HepG2 (cell line): ENCODE measurements around the gene RASSF7. TPM values are rescaled to one million over a fixed set of nuclear protein-coding genes. Genes with fewer than 3 reads are reported as not detected.

Source experiments
- CREB1 ChIP-seq, 2 experiments: fragments of 450-650 bp in 1 of 2; IDR thresholded peaks; 2 replicates each; pipeline ENCODE4 v1.6.1; 2016 to 2017; ENCODE audit warnings: control low read depth in 1 of 2, mild to moderate bottlenecking in 1 of 2, missing compliant biosample characterization in 1 of 2, missing genetic modification characterization in 1 of 2
- ELF3 ChIP-seq: IDR thresholded peaks from 2 replicates; pipeline ENCODE4 v1.6.1; 2016; ENCODE audit warnings: missing genetic modification reagents, missing compliant biosample characterization
- HES4 ChIP-seq: sonication (generic); formaldehyde crosslinking; IDR thresholded peaks from 2 replicates; pipeline ENCODE4 v1.9.0; 2021; ENCODE audit warnings: mild to moderate bottlenecking, missing genetic modification reagents, borderline replicate concordance
- MAZ ChIP-seq, 2 experiments: sonication (generic) in 1 of 2; formaldehyde crosslinking in 1 of 2; IDR thresholded peaks; 2 replicates each; pipeline versions ENCODE4 v1.5.0 to v1.6.1; 2012 to 2020; ENCODE audit warnings: low read depth in 2 of 2, mild to moderate bottlenecking in 2 of 2, borderline replicate concordance in 1 of 2, improper control_type of control experiment in 1 of 2, low read length in 1 of 2, missing genetic modification reagents in 1 of 2, moderate library complexity in 1 of 2
- NFYC ChIP-seq: IDR thresholded peaks from 2 replicates; pipeline ENCODE4 v1.6.1; 2016; ENCODE audit warnings: missing genetic modification reagents, missing compliant biosample characterization
- PHF21A ChIP-seq: sonication (generic); formaldehyde crosslinking; IDR thresholded peaks from 2 replicates; pipeline ENCODE4 v1.5.0; 2020; ENCODE audit warnings: mild to moderate bottlenecking, missing genetic modification reagents
- PHF8 ChIP-seq: sonication (generic); formaldehyde crosslinking; IDR thresholded peaks from 2 replicates; pipeline ENCODE4 v1.5.0; 2020; ENCODE audit warnings: missing genetic modification reagents
- SP1 ChIP-seq, 2 experiments: fragments of 450-650 bp in 1 of 2; sonication (generic) in 1 of 2; formaldehyde crosslinking in 1 of 2; IDR thresholded peaks; 2 replicates each; pipeline versions ENCODE4 v1.4.0 to v1.6.1; 2016 to 2020; ENCODE audit warnings: missing genetic modification reagents in 1 of 2
- STAG1 ChIP-seq: sonication (generic); formaldehyde crosslinking; IDR thresholded peaks from 2 replicates; pipeline ENCODE4 v1.4.0; 2020; ENCODE audit warnings: missing genetic modification reagents
- TBL1XR1 ChIP-seq: fragments of 150-350 bp; IDR thresholded peaks from 2 replicates; pipeline ENCODE4 v1.6.1; 2014; ENCODE audit warnings: borderline replicate concordance, low read length; ENCODE audit not compliant: partially characterized antibody
- TOPORS ChIP-seq: sonication (generic); formaldehyde crosslinking; IDR thresholded peaks from 2 replicates; pipeline ENCODE4 v1.8.0; 2023; ENCODE audit warnings: mild to moderate bottlenecking, missing genetic modification reagents
- YY1 ChIP-seq: IDR thresholded peaks from 2 replicates; pipeline ENCODE4 v1.6.1; 2011; ENCODE audit warnings: low read length, low read depth, moderate library complexity, mild to moderate bottlenecking; ENCODE audit not compliant: insufficient read depth, insufficient replicate concordance
- ZNF205 ChIP-seq: IDR thresholded peaks from 2 replicates; pipeline ENCODE4 v1.6.1; 2018; ENCODE audit warnings: missing biosample characterization, missing genetic modification reagents
- ZNF264 ChIP-seq: sonication (generic); formaldehyde crosslinking; IDR thresholded peaks from 2 replicates; pipeline ENCODE4 v1.4.0; 2020; ENCODE audit warnings: missing genetic modification reagents
- ZNF703 ChIP-seq: sonication (generic); formaldehyde crosslinking; IDR thresholded peaks from 2 replicates; pipeline ENCODE4 v1.5.1; 2020; ENCODE audit warnings: missing genetic modification reagents, mild to moderate bottlenecking, moderate library complexity, borderline replicate concordance
- ZNF784 ChIP-seq: sonication (generic); formaldehyde crosslinking; IDR thresholded peaks from 2 replicates; pipeline ENCODE4 v1.5.1; 2020; ENCODE audit warnings: missing genetic modification reagents, mild to moderate bottlenecking, borderline replicate concordance
- ZNF788 ChIP-seq: sonication (generic); formaldehyde crosslinking; IDR thresholded peaks from 2 replicates; pipeline ENCODE4 v1.5.0; 2020; ENCODE audit warnings: mild to moderate bottlenecking, missing genetic modification reagents, borderline replicate concordance
- polyA plus RNA-seq, 8 experiments: library from polyadenylated mRNA; depleted of rRNA in 3 of 8; stranded (reverse) in 7 of 8; unstranded in 1 of 8; fragments of >200 nt; fragmentation: Illumina TruSeq in 4 of 8; extraction: Trizol in 4 of 8; gene quantifications; 2 replicates each; pipeline versions ENCODE4 v1.2.1 to v1.2.3, GENCODE V29; 2011 to 2016; ENCODE audit warnings: low read depth in 4 of 8, missing spikeins in 1 of 8, mixed read lengths in 1 of 8; ENCODE audit not compliant: insufficient read depth in 1 of 8
- total RNA-seq, 5 experiments: library from RNA; depleted of rRNA; stranded (reverse); fragments of >200 nt; fragmentation: Illumina TruSeq; extraction: Trizol; gene quantifications; 2 replicates each; pipeline ENCODE4 v1.2.3, GENCODE V29; 2016; ENCODE audit warnings: low read depth in 1 of 5
- TF ChIP-seq, protein P1 (sequence below): sonication (generic); formaldehyde crosslinking; IDR thresholded peaks from 2 replicates; pipeline ENCODE4 v1.4.0; 2020; ENCODE audit warnings: missing genetic modification reagents, mild to moderate bottlenecking, borderline replicate concordance
- TF ChIP-seq, protein P2 (sequence below): sonication (generic); formaldehyde crosslinking; IDR thresholded peaks from 2 replicates; pipeline ENCODE4 v1.4.0; 2020; ENCODE audit warnings: low read depth, mild to moderate bottlenecking, missing genetic modification reagents

The RASSF7 gene
- total and polyA plus RNA-seq, 2 of the 13 experiments (the other 11 are each of a cell fraction or from before 2014, with no cell fraction given) = 20.2 to 28.6 TPM

DNA sequence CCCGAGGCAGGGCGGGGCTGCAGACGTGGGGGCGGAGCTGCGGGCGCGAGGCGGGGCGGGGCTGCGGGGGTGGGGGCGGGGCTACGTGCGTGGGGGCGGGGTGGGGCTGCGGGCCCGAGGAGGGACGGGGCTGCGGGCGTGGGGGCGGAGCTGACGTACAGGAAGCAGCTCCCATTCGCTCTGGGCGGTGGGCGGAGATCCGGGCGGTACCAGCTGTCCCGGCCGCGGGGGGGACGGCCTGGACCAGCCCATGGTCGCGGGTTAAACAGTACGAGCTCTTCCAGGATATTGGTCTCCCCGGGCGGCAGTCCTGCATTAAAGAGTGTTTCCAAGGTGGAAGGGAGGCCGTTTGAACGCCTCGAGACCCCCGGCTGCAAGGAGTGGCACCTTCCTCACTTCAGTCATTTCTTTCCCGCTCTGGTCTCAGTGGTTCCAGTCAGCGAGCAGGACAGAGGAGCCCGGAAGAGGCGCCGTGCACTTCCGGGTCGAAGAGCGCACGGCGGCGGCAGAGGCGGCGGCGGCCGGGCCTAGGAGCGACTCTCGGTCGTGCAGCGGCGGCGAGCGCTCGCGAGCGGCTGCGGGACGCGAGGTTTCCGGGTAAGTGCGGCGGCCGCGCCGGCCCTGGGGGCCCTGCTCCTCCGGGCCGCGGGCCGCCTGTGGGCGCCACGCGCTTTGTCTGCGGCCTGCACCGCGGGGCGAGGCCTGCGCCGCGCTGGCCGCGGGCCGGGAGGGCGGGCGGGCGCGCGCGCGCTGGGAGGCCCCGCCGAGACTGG lies 15.4 kb downstream of the RASSF7 start, which contains the start of gene PHRF1 (continued):
- TF ChIP-seq, protein P1, sequence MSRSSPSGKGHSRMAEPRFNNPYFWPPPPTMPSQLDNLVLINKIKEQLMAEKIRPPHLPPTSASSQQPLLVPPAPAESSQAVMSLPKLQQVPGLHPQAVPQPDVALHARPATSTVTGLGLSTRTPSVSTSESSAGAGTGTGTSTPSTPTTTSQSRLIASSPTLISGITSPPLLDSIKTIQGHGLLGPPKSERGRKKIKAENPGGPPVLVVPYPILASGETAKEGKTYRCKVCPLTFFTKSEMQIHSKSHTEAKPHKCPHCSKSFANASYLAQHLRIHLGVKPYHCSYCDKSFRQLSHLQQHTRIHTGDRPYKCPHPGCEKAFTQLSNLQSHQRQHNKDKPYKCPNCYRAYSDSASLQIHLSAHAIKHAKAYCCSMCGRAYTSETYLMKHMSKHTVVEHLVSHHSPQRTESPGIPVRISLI (CRISPR knock-in tag) = no peak
- TF ChIP-seq ZNF703 (CRISPR knock-in tag) (no peak), ZNF205 (CRISPR knock-in tag) (peak; percentile 70), ZNF264 (CRISPR knock-in tag) (0 out of 2 replicates have a peak, but pooled peaks have one; percentile 51), HES4 (CRISPR knock-in tag) (0 out of 2 replicates have a peak, but pooled peaks have one; percentile 21), NFYC (CRISPR knock-in tag) (peak; percentile 67), PHF8 (CRISPR knock-in tag) (peak; percentile 75), ZNF784 (CRISPR knock-in tag) (peak; percentile 24; the same call in 1 of the 2 replicates), SP1 (IDR thresholded peaks at IDR 0.05) (no peak), SP1 (CRISPR knock-in tag; IDR thresholded peaks at IDR 0.05) (peak; percentile 61), ZNF788 (CRISPR knock-in tag) (no peak; the same call in 1 of the 2 replicates), ELF3 (CRISPR knock-in tag) (peak; percentile 66), TOPORS (no peak), STAG1 (CRISPR knock-in tag) (no peak), YY1 (peak; percentile 46), MAZ (IDR thresholded peaks at IDR 0.05; ENCODE audit: borderline replicate concordance, low read depth, low read length) (no peak), MAZ (CRISPR knock-in tag; IDR thresholded peaks at IDR 0.05; ENCODE audit: low read depth) (peak; percentile 52), PHF21A (CRISPR knock-in tag) (no peak), CREB1 (IDR thresholded peaks at IDR 0.05) (peak; percentile 6; the same call in 1 of the 2 replicates), CREB1 (CRISPR knock-in tag; IDR thresholded peaks at IDR 0.05) (no peak), TBL1XR1 (peak; percentile 32)
- TF ChIP-seq, protein P2, sequence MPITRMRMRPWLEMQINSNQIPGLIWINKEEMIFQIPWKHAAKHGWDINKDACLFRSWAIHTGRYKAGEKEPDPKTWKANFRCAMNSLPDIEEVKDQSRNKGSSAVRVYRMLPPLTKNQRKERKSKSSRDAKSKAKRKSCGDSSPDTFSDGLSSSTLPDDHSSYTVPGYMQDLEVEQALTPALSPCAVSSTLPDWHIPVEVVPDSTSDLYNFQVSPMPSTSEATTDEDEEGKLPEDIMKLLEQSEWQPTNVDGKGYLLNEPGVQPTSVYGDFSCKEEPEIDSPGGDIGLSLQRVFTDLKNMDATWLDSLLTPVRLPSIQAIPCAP (CRISPR knock-in tag) = no peak
